Activated CD8-positive, alpha-beta memory T cell treated with anti-CD3 and anti-CD28 coated beads, Interleukin-2, amount 50 U/mL, for 4 hours (primary cell): Measurements from ENCODE around the gene CDC42BPA.
"Not testable (repeated sequence)": the region's sequence is repeated elsewhere in the genome, so short reads cannot be mapped to it uniquely, and the experiment has no call there.

ENCODE experiments used
- DNase-seq: peaks from one replicate; pipeline ENCODE4 v3.0.0-alpha.2; 2020

CDC42BPA gene

DNA sequence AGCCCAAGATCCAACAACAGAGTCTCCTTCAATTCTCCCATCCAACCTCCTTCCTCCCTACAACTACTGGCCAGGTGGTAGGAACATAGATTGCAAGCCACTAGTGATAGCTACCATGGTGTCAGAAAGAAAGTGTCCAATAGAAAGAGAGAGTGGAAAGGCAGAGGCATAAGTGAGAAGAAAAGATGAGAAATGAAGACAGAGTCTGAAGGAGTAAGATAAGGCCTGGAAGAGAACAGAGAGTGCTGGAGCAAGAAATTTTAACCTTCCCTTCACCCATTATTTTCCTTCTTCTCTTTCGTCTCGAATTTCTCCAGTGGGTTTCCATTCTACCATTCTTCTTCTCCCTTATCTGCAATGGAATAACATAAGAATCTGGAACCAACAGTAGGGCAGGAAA lies 57.9 kb downstream of the CDC42BPA start:
- DNase-seq = no peak

DNA sequence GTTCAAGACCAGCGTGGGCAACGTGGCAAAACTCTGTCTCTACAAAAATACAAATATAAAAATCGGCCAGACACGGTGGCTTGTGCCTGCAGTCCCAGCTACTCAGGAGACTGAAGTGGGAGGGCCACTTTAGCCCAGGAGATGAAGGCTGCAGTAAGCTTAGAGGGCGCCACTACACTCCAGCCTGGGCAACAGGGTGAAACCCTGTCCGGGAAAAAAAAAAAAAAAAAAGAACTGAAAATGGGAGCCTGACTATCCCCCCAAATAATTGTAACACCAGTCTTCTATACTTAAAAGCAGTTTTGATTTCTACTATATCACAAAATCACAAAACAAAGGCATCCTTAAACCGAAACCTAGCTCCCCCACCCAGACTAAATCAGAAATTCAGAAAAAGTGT lies 60.3 kb downstream of the CDC42BPA start:
- no peak for DNase-seq

- DNase-seq = no peak
These were observed 63.1 kb downstream of the CDC42BPA start for GRCh38 chr1:227255086-227255732.

GRCh38 chr1:227253065-227253464 lies 65.2 kb downstream of the CDC42BPA start:
- DNase-seq = no peak

DNA sequence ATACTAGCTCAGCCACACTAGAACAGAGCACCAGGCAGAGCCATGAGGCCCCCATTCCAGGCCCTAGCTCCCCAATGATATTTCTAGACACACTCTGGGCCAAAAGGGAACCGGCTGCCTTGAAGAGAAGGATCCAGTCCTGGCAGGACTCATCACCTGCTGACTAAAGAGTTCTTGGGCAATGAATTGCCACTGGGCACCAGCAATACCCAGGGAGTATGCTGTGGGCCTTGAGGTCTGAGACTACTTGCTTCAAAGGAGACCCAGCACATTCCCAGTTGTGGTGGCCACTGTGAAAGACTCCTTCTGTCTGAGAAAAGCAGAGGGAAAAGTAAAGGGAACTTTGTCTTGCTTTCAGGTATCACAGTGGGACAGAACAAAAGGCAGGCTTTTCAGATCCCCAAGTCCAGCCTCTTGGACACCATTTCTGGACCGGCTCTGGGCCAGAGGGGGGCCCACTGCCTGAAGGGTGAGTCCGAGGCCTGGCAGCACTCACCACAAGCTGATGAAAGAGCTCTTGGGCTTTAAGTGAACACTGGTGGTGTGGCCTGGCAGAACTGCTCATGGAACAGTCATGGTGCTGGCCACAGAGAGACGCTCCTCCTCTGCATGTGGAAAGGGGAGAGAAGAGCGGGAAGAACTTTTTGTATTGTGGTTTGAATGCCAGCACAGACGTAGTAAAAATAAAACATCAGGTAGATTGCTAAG lies 72.5 kb downstream of the CDC42BPA start:
- no peak for DNase-seq

- DNase-seq = no peak
These were observed 73.8 kb downstream of the CDC42BPA start for GRCh38 chr1:227244339-227245118.

DNA sequence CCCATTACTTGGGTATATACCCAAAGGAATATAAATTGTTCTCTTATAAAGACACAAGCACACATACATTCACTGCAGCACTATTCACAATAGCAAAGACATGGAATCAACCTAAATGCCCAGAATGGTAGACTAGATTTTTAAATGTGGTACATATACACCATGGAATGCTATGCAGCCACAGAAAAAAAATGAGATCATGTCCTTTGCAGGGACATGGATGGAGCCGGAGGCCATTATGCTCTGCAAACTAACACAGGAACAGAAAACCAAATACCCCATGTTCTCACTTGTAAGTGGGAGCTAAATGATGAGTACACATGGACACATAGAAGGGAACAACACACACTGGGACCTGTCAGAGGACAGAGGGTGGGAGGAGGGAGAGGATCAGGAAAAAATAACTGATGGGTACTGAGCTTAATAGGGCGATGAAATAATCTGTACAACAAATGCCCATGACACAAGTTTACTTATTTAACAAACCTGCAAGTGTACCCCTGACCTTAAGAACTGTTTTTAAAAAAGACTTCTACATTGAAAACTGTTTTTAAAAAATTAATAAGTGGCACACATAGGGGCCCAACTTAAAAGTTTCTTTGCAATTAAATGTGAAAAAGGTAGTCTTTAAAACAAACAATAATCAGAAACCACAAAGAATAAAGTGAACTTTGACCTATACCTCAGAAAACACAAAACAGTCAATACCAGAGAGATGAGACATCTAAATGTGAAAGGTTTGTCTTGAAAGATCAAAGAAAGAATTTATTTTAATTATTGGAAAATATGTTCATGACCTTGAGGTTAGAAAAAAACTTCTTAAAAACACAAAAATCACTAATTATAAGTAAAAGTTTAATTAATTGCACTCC lies 75.2 kb downstream of the CDC42BPA start:
- no peak for DNase-seq

- no peak for DNase-seq
These were observed 77.3 kb downstream of the CDC42BPA start for GRCh38 chr1:227240983-227241382.

- no peak for DNase-seq
These were observed 83.3 kb downstream of the CDC42BPA start for GRCh38 chr1:227234998-227235405.

DNA sequence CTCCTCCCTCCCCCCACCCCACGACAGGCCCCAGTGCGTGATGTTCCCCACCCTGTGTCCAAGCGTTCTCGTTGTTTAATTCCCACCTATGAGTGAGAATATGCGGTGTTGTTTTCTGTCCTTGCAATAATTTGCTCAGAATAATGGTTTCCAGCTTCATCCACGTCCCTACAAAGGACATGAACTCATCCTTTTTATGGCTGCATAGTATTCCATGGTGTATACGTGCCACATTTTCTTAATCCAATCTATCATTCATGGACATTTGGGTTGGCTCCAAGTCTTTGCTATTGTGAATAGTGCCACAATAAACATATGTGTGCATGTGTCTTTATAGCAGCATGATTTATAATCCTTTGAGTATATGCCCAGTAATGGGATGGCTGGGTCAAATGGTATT lies 87.2 kb downstream of the CDC42BPA start:
- not testable (repeated sequence) for DNase-seq

DNA sequence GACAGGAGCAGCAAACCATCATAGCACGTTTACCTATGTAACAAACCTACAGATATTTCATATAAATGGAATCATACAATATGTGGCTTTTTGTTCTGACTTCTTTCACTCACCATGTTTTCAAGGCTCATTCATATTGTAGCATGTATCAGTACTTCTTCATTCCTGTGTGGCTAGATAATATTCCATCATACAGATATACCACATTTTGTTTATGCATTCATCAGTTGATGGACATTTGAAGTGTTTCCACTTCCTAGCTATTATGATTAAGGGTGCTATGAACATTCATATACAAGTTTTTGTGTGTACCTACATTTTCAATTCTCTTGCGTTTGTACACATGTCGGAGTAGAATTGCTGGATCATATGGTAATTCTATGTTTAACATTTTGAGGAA lies 90.1 kb downstream of the CDC42BPA start:
- no peak for DNase-seq

GRCh38 chr1:227227761-227228160 lies 90.5 kb downstream of the CDC42BPA start:
- no peak for DNase-seq

GRCh38 chr1:227225715-227226346 lies 92.5 kb downstream of the CDC42BPA start:
- DNase-seq = no peak

GRCh38 chr1:227223171-227223806 lies 95.0 kb downstream of the CDC42BPA start:
- no peak for DNase-seq

DNA sequence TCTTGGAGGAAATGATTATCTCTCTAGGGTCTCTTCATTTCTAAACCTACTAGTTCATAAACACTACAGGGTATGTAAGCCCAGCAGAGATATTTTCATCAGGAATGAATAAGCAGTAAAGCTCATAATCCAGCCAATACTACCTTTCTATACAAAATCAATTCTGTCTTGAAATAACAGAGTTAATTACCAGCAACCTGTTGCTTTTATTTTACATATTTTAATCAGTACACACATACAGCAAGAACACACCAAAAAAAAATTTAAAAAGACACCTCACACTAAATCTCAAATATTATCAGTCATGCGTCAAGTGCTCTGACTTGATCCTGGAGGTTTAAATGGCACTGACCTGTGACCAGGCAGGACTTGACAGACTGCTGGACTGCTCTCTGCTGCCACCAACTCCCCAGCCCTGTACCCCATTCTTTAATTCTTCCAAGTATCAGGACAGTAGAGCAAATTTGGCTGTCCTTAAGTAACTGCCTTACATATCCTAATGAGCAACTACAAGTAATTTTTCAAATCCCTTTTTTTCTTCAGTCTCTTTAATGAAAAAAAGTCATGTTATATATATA lies 98.5 kb downstream of the CDC42BPA start:
- no peak for DNase-seq

GRCh38 chr1:227218870-227219573 lies 99.3 kb downstream of the CDC42BPA start:
- no peak for DNase-seq

- DNase-seq = no peak
These were observed 102.3 kb downstream of the CDC42BPA start for GRCh38 chr1:227215863-227216510.

DNA sequence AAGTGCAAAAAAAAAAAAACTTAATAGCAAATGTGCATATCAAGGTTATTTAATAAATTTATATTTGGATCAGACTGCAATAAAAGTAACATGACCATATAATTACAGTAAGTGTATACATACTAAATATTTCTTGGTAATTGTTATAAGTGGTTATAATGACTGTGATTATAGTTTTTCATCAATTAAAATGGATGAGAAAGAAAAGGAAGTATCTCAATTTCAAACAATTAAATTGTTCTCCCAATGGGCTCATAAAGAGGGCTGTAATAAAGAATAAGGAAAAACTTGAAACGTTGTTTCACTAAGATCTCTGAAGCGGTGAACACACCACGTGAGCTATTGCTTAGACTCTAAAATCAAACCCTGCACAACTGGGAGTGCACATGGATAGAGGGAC lies 104.1 kb downstream of the CDC42BPA start:
- DNase-seq = no peak

DNA sequence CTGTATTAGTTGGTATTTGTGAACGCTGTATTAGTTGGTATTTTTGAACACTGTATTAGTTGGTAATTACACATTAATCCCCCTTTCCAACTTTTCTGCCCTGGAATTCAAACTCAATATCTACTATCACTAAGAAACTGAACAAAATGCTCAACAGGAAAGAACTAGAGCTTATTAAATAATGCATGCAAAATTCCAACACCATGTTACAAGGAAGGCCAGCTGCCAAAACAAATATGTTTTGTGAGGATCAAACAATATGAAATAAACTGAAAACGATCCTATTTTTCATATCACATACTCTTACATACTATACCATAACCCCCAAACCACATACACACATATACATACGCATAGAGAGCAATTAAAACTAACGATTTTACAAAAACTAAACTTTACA lies 104.9 kb downstream of the CDC42BPA start:
- DNase-seq = no peak

DNA sequence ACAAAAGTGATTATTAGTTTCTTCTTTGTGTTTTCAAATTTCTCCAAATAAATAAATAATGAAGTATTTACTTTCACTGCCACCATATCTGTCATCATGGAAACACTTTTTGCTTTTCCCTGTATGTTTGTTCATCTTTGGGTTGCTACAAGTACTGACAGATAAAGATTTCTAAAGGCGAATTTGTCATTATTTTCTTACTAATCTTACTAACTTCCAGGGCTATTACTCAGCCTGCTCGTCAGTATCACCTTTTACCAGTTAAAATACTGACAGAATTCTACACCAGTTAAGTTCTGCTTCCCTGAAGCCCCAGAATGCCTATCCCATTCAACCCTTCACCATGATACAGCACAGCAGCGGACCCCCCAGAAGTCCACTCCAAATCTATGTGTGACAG lies 106.1 kb downstream of the CDC42BPA start:
- DNase-seq = no peak
